HL-60 (cell line): Measurements from ENCODE around the gene CCR3.

Experiments
- DNase-seq, 2 experiments: peaks; one replicate each; pipeline ENCODE4 v3.0.0-alpha.2; 2010 to 2020; ENCODE audit warnings: low read depth in 1 of 2, low spot score in 1 of 2
- H3K27ac ChIP-seq: fragments of 250-450 bp; sonication (Bioruptor Pico); replicated peaks from 2 replicates; pipeline ENCODE4 v1.5.1; 2020; ENCODE audit warnings: mild to moderate bottlenecking, moderate library complexity
- H3K27me3 ChIP-seq: fragments of 250-450 bp; sonication (Bioruptor Pico); 2 replicates; pipeline ENCODE4 v1.5.1; 2021; ENCODE audit warnings: mild to moderate bottlenecking, moderate library complexity; ENCODE audit not compliant: insufficient read depth, poor library complexity, severe bottlenecking
- H3K4me3 ChIP-seq: replicated peaks from 2 replicates; pipeline ENCODE4 v1.5.1; 2011; ENCODE audit warnings: mild to moderate bottlenecking, control low read depth, low read length; ENCODE audit not compliant: insufficient read depth
- CTCF ChIP-seq: IDR thresholded peaks from one replicate; pipeline ENCODE4 v1.5.1; 2011; ENCODE audit warnings: low read length, control low read depth, inconsistent platforms; ENCODE audit not compliant: insufficient read depth
- GABPA ChIP-seq: IDR thresholded peaks from 2 replicates; pipeline ENCODE4 v1.6.1; 2012; ENCODE audit warnings: low read depth
- POLR2AphosphoS5 ChIP-seq: IDR thresholded peaks from 2 replicates; pipeline ENCODE4 v1.6.1; 2012; ENCODE audit warnings: low read depth
- SPI1 ChIP-seq: IDR thresholded peaks from 2 replicates; pipeline ENCODE4 v1.6.1; 2012; ENCODE audit warnings: low read depth, mild to moderate bottlenecking, borderline replicate concordance
- TF ChIP-seq, protein P1 (sequence below): IDR thresholded peaks from 2 replicates; pipeline ENCODE4 v1.6.1; 2012; ENCODE audit warnings: low read depth; ENCODE audit not compliant: insufficient replicate concordance

Gene CCR3

GRCh38 chr3:46282041-46282440, 39.8 kb downstream of the CCR3 start:
- TF ChIP-seq, protein P1, sequence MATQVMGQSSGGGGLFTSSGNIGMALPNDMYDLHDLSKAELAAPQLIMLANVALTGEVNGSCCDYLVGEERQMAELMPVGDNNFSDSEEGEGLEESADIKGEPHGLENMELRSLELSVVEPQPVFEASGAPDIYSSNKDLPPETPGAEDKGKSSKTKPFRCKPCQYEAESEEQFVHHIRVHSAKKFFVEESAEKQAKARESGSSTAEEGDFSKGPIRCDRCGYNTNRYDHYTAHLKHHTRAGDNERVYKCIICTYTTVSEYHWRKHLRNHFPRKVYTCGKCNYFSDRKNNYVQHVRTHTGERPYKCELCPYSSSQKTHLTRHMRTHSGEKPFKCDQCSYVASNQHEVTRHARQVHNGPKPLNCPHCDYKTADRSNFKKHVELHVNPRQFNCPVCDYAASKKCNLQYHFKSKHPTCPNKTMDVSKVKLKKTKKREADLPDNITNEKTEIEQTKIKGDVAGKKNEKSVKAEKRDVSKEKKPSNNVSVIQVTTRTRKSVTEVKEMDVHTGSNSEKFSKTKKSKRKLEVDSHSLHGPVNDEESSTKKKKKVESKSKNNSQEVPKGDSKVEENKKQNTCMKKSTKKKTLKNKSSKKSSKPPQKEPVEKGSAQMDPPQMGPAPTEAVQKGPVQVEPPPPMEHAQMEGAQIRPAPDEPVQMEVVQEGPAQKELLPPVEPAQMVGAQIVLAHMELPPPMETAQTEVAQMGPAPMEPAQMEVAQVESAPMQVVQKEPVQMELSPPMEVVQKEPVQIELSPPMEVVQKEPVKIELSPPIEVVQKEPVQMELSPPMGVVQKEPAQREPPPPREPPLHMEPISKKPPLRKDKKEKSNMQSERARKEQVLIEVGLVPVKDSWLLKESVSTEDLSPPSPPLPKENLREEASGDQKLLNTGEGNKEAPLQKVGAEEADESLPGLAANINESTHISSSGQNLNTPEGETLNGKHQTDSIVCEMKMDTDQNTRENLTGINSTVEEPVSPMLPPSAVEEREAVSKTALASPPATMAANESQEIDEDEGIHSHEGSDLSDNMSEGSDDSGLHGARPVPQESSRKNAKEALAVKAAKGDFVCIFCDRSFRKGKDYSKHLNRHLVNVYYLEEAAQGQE, result no peak
- no peak overlapping the region for H3K27ac ChIP-seq
- H3K4me3 ChIP-seq, result no peak overlapping the region
- DNase-seq, result no peak
- H3K27me3 ChIP-seq, result no peaks in the 10 kb centered on the region

- TF ChIP-seq GABPA (no peak), SPI1 (peak; percentile 84), POLR2AphosphoS5 (no peak)
- TF ChIP-seq, protein P1, result no peak
- Histone ChIP-seq H3K4me3 (no peak overlapping the region), H3K27me3 (no peaks in the 10 kb centered on the region), H3K27ac (no peak overlapping the region)
- DNase-seq, result no peak
These were observed 40.4 kb downstream of the CCR3 start for GRCh38 chr3:46282696-46283095.

DNA sequence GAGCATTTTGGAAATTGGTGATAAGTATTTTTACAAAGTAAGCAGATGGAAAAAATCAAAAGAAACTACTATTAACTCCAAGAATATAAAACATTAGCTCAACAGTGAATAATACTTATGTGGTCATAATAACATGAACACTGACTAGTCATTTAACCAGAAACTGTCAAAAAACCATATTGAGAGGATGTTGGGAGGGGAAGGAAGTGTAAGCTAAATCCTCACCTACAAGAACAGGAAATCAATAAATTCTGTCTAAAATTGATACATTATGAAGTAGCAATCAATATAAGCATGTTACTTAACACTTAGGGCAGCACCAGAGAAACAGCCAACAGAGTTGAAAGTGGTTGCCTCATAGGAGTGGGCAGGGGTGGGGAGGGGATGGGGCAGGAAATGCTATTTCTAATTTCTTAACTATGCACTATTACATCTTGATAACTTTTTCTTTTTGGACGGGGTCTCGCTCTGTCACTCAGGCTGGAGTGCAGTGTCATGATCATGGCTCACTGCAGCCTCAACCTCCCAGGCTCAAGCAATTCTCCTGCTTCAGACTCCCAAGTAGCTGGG, 41.7 kb downstream of the CCR3 start:
- DNase-seq, result no peak
- H3K4me3 ChIP-seq, result no peak overlapping the region
- H3K27ac ChIP-seq, result peak overlapping the region; percentile 15; the same call in 1 of the 2 replicates
- TF ChIP-seq CTCF, result no peak
- no peak for TF ChIP-seq POLR2AphosphoS5
- peak; percentile 25; the same call in 1 of the 2 replicates for TF ChIP-seq SPI1
- no peaks in the 10 kb centered on the region for H3K27me3 ChIP-seq

- no peaks in the 10 kb centered on the region for H3K27me3 ChIP-seq
- no peak for DNase-seq
- H3K27ac ChIP-seq, result no peak overlapping the region
- TF ChIP-seq SPI1 (no peak), GABPA (no peak), POLR2AphosphoS5 (no peak), CTCF (no peak)
- TF ChIP-seq, protein P1, result no peak
- no peak overlapping the region for H3K4me3 ChIP-seq
These were observed 42.9 kb downstream of the CCR3 start for GRCh38 chr3:46284981-46285683.
